Panc1 (cell line): ENCODE results near the gene GNRHR. TPM values are rescaled to one million over a fixed set of nuclear protein-coding genes. Genes with fewer than 3 reads are reported as not detected.

Experiments
- ATAC-seq: fragments of 200-7000 bp; cut with Tn5 transposase; 2 replicates; pipeline ENCODE4 v1.9.1; 2020; ENCODE audit warnings: mild to moderate bottlenecking, moderate library complexity
- BruUV-seq: library from RNA; stranded (reverse); fragments of 400-500 nt; replicated peaks from 2 replicates; lab custom pipeline; 2021; lab: Mats Ljungman, UMichigan
- CTCF ChIA-PET: fragments of 300-600 bp; sonication (Branson Sonifier 250); formaldehyde crosslinking; loops from one replicate; lab custom pipeline; 2022; ENCODE audit warnings: antibody characterized with exemption; lab: Charles Lee
- POLR2A ChIA-PET: fragments of 300-600 bp; sonication (Branson Sonifier 250); formaldehyde crosslinking; loops from one replicate; lab custom pipeline; 2022; ENCODE audit warnings: antibody characterized with exemption; lab: Charles Lee
- DNase-seq: peaks from one replicate; pipeline ENCODE4 v3.0.0-alpha.2; 2010; ENCODE audit warnings: low read depth, low spot score
- H3K27ac ChIP-seq: 2 replicates; pipeline ENCODE4 v1.5.1; 2011; ENCODE audit warnings: mild to moderate bottlenecking, low read length, inconsistent platforms
- H3K27me3 ChIP-seq: fragments of 200-500 bp; sonication (Bioruptor generic); 2 replicates; pipeline ENCODE4 v1.6.0; 2014; ENCODE audit warnings: low read length, inconsistent platforms; ENCODE audit not compliant: control insufficient read depth, insufficient read depth
- H3K36me3 ChIP-seq: fragments of 200-500 bp; sonication (Bioruptor generic); 2 replicates; pipeline ENCODE4 v1.5.1; 2014; ENCODE audit warnings: inconsistent platforms, mild to moderate bottlenecking, low read length, moderate library complexity; ENCODE audit not compliant: control insufficient read depth, insufficient read depth
- H3K4me1 ChIP-seq: 2 replicates; pipeline ENCODE4 v1.5.1; 2011; ENCODE audit warnings: inconsistent platforms, mild to moderate bottlenecking, low read length, moderate library complexity; ENCODE audit not compliant: control insufficient read depth, insufficient read depth
- H3K4me3 ChIP-seq, 2 experiments: 2 replicates each; pipeline ENCODE4 v1.5.1; 2011 to 2012; ENCODE audit warnings: low read depth in 2 of 2, low read length in 2 of 2, mild to moderate bottlenecking in 2 of 2, inconsistent platforms in 1 of 2, moderate library complexity in 1 of 2
- H3K9me3 ChIP-seq: fragments of 200-500 bp; sonication (Bioruptor generic); 2 replicates; pipeline ENCODE4 v1.5.1; 2014; ENCODE audit warnings: low read depth, mild to moderate bottlenecking, inconsistent platforms, low read length, moderate library complexity; ENCODE audit not compliant: control insufficient read depth, insufficient read depth
- POLR2AphosphoS5 ChIP-seq: IDR thresholded peaks from 2 replicates; pipeline ENCODE4 v1.6.1; 2012; ENCODE audit warnings: mild to moderate bottlenecking, low read depth, low read length, moderate library complexity
- SIN3A ChIP-seq: IDR thresholded peaks from 2 replicates; pipeline ENCODE4 v1.6.1; 2012; ENCODE audit warnings: low read depth, mild to moderate bottlenecking, low read length, moderate library complexity, borderline replicate concordance; ENCODE audit not compliant: insufficient read depth
- TCF7L2 ChIP-seq: IDR thresholded peaks from 2 replicates; pipeline ENCODE4 v1.6.1; 2011; ENCODE audit warnings: mild to moderate bottlenecking, low read depth, low read length, inconsistent platforms
- in situ Hi-C: cut with HindIII; loops from 2 replicates; pipeline ENCODE4 v1.10.0; 2016; ENCODE audit warnings: low sequenced_read_pairs, low pct_unique_long_range_greater_than_20kb
- intact Hi-C: fragments of 100-400 bp; cut with micrococcal nuclease; formaldehyde crosslinking; loops from one replicate; pipeline ENCODE4 v1.10.0; 2022; ENCODE audit not compliant: unreplicated experiment
- total RNA-seq: library from RNA; stranded (reverse); gene quantifications from one replicate; pipeline ENCODE4 v1.2.1, GENCODE V29; 2021; ENCODE audit not compliant: unreplicated experiment
- TF ChIP-seq, protein P1 (sequence below), 2 experiments: IDR thresholded peaks; 2 replicates each; pipeline ENCODE4 v1.6.1; 2011 to 2012; ENCODE audit warnings: low read depth in 2 of 2, control low read depth in 1 of 2, low read length in 1 of 2, mild to moderate bottlenecking in 1 of 2, moderate library complexity in 1 of 2; ENCODE audit not compliant: insufficient read depth in 1 of 2
- TF ChIP-seq, protein P2 (sequence below): fragments of 450-650 bp; IDR thresholded peaks from 2 replicates; pipeline ENCODE4 v1.5.1; 2017; ENCODE audit warnings: mild to moderate bottlenecking

Gene GNRHR
- total RNA-seq, 1 experiment from 2014 or later, result not detected

DNA sequence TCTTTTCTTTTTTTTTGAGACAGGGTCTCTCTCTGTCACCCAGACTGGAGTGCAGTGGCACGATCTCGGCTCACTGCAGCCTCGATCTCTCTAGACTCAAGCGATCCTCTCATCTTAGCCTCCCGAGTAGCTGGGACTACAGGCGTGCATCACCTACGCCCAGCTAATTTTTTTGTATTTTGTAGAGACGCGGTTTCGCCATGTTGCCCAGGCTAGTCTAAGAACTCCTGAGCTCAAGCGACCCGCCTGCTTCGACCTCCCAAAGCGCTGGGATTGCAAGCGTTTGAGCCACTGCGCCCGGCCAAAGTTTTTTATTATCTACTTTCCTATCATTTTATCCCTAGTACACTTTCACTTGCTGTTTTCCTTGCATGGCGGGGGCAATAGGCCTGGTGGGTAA, 54.6 kb downstream of the GNRHR start:
- no peaks in the 10 kb centered on the region for H3K9me3 ChIP-seq
- intact Hi-C loops (no loop called here), in situ Hi-C loops (no loop called here)
- ATAC-seq (no peak), DNase-seq (no peak)
- peak overlapping the region; percentile 66 to 92 for H3K4me3 ChIP-seq
- no peaks in the 10 kb centered on the region; the same call in 1 of the 2 replicates for H3K4me1 ChIP-seq
- TF ChIP-seq, protein P1, sequence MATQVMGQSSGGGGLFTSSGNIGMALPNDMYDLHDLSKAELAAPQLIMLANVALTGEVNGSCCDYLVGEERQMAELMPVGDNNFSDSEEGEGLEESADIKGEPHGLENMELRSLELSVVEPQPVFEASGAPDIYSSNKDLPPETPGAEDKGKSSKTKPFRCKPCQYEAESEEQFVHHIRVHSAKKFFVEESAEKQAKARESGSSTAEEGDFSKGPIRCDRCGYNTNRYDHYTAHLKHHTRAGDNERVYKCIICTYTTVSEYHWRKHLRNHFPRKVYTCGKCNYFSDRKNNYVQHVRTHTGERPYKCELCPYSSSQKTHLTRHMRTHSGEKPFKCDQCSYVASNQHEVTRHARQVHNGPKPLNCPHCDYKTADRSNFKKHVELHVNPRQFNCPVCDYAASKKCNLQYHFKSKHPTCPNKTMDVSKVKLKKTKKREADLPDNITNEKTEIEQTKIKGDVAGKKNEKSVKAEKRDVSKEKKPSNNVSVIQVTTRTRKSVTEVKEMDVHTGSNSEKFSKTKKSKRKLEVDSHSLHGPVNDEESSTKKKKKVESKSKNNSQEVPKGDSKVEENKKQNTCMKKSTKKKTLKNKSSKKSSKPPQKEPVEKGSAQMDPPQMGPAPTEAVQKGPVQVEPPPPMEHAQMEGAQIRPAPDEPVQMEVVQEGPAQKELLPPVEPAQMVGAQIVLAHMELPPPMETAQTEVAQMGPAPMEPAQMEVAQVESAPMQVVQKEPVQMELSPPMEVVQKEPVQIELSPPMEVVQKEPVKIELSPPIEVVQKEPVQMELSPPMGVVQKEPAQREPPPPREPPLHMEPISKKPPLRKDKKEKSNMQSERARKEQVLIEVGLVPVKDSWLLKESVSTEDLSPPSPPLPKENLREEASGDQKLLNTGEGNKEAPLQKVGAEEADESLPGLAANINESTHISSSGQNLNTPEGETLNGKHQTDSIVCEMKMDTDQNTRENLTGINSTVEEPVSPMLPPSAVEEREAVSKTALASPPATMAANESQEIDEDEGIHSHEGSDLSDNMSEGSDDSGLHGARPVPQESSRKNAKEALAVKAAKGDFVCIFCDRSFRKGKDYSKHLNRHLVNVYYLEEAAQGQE (IDR thresholded peaks at IDR 0.05; ENCODE audit: insufficient read depth in 1 of 2, low read depth in 2 of 2, low read length in 1 of 2), result no peak
- no peak for TF ChIP-seq TCF7L2
- no peak for TF ChIP-seq POLR2AphosphoS5
- TF ChIP-seq SIN3A, result no peak
- TF ChIP-seq, protein P2, sequence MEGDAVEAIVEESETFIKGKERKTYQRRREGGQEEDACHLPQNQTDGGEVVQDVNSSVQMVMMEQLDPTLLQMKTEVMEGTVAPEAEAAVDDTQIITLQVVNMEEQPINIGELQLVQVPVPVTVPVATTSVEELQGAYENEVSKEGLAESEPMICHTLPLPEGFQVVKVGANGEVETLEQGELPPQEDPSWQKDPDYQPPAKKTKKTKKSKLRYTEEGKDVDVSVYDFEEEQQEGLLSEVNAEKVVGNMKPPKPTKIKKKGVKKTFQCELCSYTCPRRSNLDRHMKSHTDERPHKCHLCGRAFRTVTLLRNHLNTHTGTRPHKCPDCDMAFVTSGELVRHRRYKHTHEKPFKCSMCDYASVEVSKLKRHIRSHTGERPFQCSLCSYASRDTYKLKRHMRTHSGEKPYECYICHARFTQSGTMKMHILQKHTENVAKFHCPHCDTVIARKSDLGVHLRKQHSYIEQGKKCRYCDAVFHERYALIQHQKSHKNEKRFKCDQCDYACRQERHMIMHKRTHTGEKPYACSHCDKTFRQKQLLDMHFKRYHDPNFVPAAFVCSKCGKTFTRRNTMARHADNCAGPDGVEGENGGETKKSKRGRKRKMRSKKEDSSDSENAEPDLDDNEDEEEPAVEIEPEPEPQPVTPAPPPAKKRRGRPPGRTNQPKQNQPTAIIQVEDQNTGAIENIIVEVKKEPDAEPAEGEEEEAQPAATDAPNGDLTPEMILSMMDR, result no peak
- CTCF ChIA-PET, result no interaction called here
- H3K36me3 ChIP-seq, result peaks cover 7% of the 10 kb centered on the region
- no peaks in the 10 kb centered on the region for H3K27me3 ChIP-seq
- POLR2A ChIA-PET, result interaction anchor here (0.6 kb wide), 1 partner anchor 75 kb away, joined by 3 read pairs; no protein-coding TSS in a partner anchor
- peak overlapping the region; percentile 80 for H3K27ac ChIP-seq
- BruUV-seq, result no TSS peak

DNA sequence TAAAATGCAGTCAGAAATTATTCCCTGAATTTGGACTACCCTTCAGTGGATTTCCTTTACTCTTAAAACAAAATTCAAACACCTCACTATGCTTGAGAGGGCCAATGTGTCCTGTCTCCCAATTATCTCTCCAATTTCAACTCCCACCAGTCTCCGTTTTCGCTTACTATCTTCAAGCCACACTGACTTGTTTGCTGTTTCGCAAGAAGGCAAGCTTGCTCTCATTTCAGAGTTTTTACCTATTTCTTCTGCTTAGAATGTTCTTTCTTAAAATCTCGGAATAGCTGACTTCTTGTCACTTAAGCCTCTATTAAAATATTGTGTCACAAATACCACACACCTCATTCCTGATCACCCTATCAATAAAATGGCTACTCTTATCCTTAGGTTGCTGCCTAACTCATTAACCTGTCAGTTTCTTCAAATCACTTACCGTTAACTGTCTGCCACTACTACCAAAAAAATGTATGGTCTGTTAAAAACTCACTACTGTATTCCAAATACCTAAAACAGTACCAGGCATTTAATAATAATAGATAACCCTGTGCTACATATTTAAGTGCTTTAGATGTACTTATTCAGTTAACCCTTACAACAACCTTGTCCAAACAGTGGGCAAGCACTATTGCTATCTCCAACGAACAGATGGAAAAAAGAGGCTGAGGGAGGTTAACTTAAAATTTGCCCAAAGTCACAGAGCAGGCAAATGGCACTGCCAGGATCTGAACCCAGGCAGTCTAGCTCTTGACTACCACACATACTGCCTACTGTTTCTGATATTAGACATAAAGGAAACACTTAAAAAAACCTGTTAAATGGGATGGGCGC, 56.1 kb downstream of the GNRHR start:
- Histone ChIP-seq H3K36me3 (peaks cover 7% of the 10 kb centered on the region), H3K27ac (no peak overlapping the region), H3K4me3 (no peak overlapping the region), H3K27me3 (no peaks in the 10 kb centered on the region), H3K4me1 (no peaks in the 10 kb centered on the region; the same call in 1 of the 2 replicates), H3K9me3 (no peaks in the 10 kb centered on the region)
- TF ChIP-seq SIN3A, result no peak
- no peak for TF ChIP-seq TCF7L2
- TF ChIP-seq POLR2AphosphoS5, result no peak
- TF ChIP-seq, protein P1 (IDR thresholded peaks at IDR 0.05; ENCODE audit: insufficient read depth in 1 of 2, low read depth in 2 of 2, low read length in 1 of 2), result no peak
- TF ChIP-seq, protein P2, result no peak
- intact Hi-C loops (no loop called here), in situ Hi-C loops (no loop called here)
- DNase-seq (no peak), ATAC-seq (no peak)
- no TSS peak for BruUV-seq
- CTCF ChIA-PET, result no interaction called here
- POLR2A ChIA-PET, result no interaction called here
